ENCODE results near the gene C1QTNF3.
"Not testable (repeated sequence)": the region's sequence is repeated elsewhere in the genome, so short reads cannot be mapped to it uniquely, and the experiment has no call there.

The C1QTNF3 gene

DNA sequence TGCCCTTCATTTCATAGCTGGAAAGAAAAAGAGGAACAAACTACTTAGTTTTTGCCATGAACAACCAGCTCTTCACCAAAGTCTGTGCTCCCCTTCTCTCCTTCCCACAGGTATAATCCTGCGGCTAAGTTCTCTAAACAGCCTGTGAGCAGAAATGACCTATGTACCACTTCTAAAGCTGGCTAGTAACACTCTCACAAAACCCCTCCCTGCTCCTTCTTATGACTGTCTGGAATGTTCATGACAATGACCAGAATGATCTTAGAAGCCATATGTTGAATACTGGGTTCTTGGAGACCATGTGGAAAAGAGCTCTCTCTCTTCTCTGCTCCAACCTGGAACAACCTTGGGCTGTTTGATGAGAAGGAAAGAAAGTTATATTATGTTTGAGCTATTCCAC lies 22.3 kb downstream of the C1QTNF3 start:
- no peak for DNase-seq

DNA sequence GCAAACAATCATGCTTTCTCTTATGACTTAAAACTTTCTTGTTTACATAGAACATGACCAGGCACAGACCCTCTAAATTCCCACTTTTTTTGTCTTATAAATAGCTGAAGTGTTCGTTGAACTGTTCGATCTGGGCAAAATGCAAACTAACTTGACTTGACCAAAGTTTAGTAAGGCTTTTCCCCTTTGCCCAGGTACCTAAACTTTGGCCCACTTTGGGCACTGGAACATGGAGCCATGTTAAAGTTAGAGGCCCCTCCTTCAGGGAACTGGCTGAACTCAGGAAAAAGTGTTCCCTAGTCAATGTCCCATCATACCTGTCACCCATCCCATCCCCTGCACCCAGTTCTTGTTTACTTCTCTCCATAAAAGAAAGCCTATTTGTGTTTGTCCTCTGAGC lies 25.8 kb downstream of the C1QTNF3 start:
- DNase-seq = no peak

DNA sequence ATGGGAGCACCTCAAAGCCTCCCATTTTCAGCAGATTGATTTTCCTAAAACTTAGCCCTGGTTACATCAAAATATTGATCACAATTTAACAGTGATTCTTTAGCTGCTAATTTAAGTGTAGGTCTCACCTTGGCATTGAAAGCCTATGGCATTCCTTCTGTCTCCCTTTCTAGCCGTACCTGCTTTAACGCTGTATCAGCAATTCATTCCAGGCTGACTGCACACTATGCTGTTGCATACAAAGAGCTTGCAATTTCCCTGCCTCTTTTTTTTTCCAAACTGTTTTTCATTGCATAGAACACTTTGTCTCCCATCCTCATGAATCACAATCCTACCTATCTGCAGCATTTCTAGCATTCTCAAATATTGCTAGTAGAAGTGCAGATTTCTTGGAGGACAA lies 26.3 kb downstream of the C1QTNF3 start:
- DNase-seq = no peak

DNA sequence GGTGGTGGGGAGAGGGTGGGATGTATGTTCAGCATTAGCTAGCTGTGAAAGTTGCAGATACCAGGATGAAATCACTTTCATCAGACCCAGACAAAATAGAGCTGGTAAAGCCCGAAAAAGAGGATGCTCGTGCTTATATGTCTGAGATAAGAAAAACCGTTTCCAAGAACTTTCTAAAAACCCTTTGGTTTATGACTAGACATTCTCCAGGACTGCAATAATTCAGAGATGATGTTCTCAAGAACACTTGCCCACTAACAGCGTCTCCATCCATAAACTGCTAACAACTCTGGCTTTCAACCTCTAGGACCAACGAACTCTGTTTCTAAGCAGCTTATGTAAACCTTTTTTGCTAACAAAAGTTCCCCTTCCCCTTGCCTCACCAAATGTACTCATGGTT lies 26.8 kb downstream of the C1QTNF3 start:
- DNase-seq = peak; percentile 52

DNA sequence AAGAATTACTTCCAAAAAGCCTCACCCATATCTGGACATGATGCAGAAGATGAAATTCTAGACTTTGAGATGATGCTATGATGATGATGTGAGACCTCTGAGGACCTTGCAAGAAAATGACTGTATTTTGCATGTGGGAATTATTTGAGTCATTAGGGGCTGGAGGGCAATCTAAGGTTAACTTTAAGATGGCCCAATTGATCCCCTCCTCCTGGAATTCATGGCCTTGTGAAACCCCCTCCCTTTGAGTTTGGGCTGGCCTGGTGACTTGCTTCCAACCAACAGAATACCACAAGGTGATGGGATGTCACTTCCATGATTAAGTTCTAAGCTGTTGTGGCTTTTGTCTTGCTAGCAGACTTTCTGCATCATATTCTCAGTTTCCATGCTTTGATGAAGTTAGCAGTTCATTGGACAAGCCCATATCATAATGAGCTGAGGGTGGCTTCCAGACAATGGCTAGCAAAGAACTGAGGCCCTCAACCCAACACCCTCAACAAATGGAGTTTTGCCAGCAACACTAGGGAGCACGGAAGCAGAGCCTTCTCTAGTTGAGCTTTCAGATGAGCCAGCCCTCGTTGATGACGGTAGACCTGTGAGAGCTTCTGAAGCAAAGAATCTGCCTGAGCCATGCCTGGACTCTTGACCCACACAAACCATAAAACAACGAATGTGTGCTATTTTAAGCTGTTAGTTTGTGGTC lies 27.7 kb downstream of the C1QTNF3 start:
- no peak for DNase-seq

DNA sequence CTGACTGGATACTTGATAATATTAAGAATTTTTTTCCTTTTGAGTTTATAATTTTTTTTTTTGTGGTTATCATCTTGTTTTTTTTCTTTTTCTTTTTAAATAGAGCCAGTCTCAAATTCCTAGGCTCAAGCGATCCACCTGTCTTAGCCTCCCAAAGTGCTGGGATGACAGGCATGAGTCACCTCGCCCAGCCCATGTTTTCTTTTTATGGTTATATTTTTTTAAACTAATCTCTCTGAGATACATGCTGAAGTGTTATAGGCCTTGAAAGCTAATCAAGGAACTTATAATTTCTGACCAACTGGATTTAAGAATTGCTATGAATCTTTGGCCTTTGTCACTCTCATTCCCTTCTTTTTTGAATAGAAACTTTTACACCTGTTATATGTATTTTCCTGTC lies 28.4 kb downstream of the C1QTNF3 start:
- no peak for DNase-seq

DNA sequence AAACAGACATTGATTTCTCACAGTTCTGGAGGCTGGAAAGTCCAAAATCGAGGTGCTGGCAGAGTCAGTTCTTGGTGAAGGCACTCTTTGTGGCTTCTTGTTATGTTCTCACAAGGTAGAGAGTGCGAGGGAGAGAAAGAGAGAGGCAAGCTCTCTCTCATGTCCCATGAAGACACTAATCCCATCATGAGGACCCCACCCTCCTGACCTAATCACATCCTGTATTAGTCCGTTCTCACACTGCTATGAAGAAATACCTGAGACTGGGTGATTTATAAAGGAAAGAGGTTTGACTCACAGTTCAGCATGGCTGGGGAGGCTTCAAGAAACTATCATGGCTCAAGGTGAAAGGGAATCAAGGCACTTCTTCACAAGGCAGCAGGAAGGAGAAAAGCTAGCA lies 29.5 kb downstream of the C1QTNF3 start:
- DNase-seq = no peak

DNA sequence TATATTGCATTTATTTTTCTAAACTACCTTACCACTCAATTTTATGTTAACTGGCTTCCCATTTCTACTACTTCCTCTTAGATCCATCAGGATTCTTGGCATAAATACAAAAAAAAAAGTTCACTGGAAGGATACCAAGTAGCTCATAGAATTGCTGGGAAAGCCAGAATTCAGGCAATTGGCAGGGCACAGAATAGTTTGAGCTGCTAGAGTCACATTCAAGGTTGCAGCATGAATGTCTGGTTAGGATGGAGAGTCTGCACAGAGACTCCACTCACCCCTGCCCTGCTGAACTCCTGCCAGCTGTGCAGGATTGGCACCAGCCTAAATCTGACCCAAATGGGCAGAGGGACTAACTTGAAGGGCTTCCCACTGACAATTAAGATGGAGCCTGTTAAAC lies 30.2 kb downstream of the C1QTNF3 start:
- no peak for DNase-seq

DNA sequence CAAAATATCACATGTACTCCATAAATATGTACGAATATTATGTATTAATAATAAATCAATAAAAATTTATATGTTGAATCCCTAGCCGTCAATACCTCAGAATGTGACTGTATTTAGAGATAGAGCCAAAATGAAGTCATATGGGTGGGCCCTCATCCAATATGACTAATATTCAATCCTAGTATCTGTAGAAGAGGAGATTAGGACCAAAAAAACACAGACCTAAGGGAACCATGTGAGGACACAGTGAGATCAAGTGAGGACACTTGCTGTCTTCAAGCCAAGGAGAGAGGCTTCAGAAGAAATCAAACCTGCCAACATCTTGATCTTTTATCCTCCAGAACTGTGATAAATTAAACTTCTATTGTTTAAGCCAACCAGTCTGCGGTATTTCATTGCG lies 31.5 kb downstream of the C1QTNF3 start:
- peak; percentile 49 for DNase-seq

DNA sequence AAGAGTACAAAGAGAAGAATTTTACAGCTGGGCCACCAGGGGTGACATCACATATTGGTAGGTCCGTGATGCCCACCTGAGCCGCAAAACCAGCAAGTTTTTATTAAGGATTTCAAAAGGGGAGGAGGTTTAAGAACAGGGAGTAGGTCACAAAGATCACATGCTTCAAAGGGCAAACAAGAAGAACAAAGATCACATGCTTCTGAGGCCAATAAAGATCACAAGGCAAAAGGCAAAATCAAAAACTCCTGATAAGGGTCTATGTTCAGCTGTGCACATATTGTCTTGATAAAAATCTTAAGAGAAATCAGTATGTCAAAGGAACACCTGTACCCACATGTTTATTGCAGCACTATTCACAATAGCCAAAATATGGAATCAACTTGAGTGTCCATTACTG lies 32.9 kb downstream of the C1QTNF3 start:
- not testable (repeated sequence) for DNase-seq

DNA sequence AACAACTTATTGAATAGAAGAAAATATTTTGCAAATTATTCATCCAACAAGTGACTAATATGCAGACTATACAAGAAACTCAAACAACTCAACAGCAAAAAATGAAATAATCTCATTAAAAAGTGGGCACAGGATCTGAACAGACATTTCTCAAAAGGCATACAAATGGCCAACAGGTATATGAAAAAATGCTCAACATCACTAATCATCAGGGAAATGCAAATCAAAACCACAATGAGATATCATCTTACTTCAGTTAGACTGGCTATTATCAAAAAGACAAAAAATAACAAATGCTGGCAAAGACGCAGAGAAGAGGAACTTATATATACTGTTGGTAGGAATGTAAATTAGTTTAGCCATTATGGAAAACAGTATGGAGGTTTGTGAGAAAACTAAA lies 33.4 kb downstream of the C1QTNF3 start:
- peak; percentile 32 for DNase-seq

DNA sequence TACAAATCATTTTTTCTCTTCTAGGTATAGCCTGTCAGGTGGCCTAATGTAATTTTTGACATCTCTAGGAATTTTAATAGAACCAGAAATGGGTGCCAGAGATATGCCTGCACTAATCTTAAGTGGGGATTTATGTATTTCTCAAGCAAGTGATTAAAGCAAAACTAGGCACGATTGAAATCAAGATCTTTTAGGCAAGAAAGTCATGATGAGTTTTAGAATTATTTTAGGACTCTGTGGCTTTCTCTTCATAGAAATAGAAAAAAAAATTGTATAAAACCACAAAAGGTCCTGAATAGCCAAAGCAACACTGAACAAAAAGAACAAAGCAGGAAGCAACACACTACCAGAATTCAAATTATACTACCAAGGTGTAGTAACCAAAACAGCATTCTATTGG lies 34.2 kb downstream of the C1QTNF3 start:
- peak; percentile 56 for DNase-seq

DNA sequence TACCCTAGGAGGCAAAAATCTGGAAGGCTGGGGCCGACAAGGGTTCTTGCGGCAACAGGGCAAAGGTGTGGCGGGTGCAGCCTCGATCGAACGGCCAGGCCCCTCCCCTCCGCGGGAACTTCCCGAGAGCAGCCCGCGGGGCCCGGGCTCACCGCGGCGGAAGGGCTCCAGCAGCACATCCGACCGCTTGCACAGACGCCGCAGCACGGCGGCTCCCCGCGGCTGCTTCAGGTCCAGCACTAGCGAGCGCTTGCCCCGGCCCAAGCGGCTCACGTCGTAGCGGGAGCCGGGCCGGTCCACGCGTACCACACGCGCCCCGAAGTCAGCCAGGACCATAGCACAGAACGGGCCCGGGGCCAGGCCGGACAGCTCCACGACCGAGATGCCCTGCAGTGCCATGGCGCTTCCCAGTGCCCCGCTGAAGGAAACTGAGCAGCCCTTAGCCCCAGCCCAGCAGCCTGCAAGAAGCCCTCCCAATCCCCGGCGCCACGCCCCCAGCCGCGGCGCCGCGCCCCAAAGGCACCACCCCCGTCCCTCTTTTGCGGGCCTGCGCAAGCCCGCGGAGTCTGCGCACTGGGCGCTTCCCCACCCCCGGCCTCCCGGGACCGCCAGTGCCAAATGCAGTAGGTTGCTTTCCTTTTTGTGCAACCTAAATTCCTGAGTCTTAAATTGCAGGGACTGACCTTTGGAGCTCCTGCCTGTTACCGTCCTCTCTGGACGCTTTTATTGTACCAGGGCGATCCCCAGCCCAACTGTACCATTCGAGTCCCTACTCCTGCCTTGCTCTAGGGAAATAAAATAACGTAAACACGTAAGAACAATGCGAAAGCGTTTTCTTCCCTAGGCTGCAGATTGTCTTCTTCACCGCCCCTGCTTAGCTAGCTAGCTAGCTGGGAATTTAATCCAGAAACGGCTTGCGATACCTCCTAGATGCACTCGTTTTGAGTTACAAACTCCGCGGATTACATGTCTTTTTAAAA lies 35.1 kb downstream of the C1QTNF3 start, which contains the start of gene AMACR:
Gene AMACR, minus strand, starts transcription at position 430 of the 980 bp plus-strand sequence. Its CDS starts 31 bp downstream, at position 399.
- peak; percentile 96 for DNase-seq

DNA sequence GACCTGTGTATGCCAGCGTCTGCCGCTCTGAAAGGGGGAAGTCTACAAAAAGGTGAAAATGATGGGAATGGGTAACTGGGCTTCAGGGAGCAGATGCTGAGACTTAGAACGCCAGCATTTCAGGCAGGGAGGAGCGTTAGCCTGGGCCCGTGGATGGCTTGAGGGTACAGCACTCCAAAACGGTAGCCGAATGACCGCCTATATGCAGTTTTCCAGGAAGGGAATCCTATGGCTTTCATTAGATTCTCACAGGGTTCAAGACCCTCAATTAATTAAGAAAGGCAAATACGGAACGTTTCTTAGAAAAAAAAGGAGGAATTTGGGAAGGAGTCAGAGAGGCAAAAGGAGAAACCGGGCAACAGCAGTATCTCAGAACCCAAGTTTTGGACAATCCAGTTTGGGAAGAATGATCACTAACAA lies 35.8 kb downstream of the C1QTNF3 start:
- peak; percentile 28 for DNase-seq

DNA sequence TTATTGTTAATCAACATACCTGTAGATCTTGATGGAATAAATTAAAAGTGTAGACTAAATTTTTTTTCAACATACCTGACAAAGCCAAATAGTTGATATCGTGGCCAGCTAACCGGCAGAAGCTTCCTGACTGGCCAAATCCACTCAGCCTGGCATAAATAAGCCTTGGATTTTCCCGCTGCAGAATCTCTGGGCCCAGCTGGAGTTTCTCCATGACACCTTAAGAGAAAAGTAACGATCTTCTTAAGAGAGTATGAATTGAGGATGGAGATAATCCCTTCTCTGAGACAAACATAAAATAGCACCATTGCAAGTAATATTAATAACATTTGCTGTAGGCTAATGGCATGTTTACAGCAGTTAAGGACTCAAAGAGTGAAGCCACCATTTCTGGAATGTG lies 37.3 kb downstream of the C1QTNF3 start:
- no peak for DNase-seq

DNA sequence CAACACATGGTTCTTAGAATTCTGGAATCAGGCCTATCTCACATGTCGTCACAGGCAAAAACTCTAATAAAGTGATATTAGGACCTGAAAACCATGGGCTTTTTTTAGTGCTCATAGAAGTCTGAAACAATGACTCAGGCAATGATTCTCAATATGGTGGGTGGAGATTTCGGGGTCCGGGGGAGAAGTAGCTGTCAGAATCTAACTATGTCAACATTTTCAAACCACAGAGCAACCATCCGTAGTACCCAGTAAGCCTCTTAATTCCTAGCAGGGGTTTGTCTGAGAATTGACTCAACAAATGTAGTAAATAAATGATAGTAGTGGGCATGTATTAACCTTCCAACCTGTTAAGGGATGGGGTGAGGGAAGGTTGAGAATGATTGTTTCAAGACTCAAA lies 37.8 kb downstream of the C1QTNF3 start:
- DNase-seq = no peak

DNA sequence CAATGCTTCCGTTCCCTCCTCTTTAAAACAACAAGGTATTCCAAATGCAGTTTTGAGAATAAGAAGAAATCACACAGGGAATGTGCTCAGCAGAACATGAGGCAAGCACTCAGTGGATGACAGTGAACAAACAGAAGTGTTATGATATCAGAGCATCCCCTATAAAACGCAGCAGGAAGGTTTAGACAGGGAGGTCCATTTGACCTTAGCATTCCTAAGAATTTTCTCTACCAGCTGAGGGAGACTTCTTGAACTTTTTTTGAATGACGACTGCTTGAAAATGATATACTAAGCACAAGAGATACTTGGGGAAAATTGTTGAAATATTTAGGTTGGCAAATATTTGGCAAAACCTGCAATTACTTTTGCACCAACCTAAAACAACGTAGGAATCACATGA lies 39.1 kb downstream of the C1QTNF3 start:
- no peak for DNase-seq

DNA sequence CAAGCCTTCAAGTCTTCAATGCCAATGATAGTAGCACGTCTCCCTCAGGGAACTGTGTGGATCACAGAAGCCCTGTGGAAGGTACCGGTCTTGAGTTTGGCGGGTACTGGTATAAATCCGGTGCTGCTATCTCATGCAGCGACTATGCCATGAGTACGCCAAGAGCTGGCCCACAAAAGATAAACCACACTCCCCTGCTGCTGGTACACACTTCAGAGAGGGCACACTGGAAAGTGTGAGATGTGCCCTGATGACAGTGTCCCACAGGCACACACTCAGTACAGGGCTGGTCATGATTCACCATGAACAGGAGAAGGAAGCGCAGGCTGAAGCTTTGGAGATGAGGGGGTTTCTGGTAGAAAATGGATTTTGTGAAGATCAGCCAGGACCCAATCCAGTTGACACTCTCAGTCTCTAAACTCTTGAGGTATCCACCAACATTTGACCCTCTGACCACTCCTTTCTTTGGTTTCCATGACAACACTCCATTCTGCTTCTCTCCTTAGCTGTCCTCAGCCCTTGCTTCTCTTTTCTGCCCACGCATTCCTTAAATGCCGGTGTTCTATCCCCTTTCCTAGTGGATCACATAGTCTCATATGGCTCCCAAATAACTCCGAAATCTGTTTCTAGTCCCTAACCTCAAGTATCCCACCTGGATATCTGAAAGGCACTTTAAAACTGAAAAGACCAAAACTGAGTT lies 40.2 kb downstream of the C1QTNF3 start:
- no peak for DNase-seq

DNA sequence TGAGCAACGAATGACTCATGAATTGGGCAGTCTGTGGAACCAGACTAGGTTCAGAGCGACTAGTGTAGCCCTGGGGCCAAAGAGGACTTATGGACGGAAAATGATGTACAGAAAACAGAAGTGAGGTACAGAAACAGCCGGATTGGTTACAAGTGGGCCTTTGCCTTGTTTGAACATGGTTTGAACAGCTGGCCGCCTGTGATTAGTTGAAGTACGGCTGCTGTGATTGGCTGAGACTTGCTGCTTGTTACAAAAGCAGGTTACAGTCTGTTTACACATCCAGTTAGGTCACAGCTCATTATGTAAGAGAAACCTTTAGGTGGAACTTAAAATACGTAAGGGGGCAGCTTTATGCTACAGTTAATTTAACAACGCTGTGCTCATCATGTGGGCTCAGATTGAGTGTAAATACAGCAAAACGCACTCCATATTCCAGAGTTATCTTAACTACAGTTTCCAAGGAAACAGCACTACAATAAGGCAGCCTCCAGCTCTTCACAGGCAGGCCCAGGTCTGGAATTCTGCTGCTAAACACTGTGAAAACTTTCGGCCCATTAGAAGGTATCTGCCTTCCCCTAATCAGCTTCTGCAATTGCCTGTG lies 41.7 kb downstream of the C1QTNF3 start:
- DNase-seq = no peak

DNA sequence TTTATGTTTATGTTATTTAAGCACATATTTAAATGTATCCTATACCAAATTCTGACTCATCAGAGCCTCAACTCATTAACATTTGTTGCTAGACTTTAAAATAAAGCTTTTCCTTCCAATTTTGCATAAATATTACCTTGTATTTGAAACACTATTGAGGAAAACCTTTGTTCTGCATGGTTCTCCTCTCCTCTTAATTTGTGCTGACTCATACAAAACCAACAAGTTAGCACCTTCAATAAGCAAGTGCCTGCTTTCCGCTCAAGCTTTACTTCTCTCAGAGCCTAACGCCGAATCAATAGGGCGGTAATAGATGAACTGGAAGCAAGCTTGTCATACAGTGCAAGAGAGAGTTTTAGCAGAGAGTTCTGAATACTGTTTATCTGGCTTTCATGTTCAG lies 43.0 kb downstream of the C1QTNF3 start:
- DNase-seq = no peak

DNA sequence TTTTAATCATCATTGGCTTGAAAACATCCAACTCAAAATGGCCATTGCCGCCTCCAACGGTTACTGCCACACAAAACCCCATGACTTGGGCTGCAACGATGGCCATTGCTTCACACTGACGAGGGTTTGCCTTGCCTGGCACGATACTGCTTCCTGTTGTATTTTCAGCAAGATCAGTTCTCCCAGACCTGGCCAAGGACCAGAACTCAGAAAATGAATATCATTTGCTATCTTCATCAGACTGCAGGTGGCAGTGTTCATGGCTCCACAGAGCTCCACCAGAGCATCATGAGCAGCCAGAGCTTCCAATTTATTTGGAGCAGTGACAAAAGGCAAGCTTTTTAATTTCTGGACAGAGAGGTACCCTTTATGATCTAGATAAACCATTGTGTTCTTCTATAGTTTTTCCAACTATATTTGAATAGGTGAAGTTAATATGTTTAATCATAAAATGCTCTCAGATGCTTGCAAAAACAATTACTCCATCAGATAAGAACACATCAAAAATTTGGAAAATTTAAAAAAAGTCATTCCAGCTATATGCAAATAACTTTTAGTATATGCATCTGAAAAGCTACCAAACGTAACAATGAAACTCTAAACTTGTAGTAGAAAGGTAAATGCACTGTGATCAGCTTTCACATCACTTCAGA lies 45.6 kb downstream of the C1QTNF3 start:
- DNase-seq = peak; percentile 85

DNA sequence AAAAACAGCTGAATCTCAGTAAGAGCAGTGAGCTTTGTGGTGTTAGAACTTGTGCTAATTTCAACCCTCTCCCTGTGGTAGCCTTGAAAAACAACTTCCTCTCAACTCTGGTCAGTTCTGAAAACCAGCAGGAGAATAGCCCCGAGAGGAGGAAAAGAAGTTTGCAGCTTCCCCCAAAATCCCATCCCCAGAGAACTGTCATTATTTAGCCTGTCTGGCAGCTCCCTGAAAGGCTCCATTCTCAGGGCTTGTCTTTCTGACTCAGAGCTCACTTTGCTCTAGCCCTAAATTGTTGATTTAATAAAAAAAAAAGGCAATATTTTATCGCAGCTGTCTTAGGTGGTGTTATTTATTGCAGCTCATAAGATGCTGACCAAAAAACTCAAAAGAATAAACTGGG lies 47.1 kb downstream of the C1QTNF3 start:
- no peak for DNase-seq
